ENCODE results near the gene CEP43. TPM values are rescaled to one million over a fixed set of nuclear protein-coding genes. Genes with fewer than 3 reads are reported as not detected.

Gene CEP43
- total and polyA plus RNA-seq, 10 of the 15 experiments (the other 5 are each of a cell fraction or from before 2014, with no cell fraction given): 7.7 to 49.9 (median 24.6) TPM

DNA sequence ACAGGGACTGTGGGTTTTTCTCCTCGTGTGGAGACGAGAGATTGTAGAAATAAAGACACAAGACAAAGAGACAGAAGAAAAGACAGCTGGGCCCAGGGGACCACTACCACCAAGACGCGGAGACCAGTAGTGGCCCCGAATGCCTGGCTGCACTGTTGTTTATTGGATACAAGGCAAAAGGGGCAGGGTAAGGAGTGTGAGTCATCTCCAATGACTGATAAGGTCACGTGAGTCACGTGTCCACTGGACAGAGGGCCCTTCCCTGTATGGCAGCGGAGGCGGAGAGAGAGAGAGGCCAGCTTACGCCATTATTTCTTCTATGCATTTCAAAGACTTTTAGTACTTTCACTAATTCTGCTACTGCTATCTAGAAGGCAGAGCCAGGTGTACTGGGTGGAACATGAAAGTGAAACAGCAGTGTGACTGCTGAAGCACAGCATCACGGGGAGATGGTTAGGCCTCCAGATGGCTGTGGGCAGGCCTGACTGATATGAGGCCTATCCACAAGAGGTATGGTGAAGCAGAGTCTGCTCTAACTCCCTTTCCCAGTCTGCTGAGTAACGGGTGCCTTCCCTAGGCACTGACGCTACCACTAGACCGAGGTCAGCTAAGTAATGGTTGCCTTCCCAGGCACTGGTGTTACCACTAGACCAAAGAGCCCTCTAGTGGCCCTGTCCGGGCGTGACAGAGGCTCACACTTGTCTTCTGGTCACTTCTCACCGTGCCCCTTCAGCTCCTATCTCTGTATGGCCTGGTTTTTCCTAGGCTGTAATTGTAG lies 48.1 kb upstream of the CEP43 start (continued):
- peak; percentile 91 for TF ChIP-seq SKIL (IDR thresholded peaks at IDR 0.05; ENCODE audit: low read depth, poor library complexity, severe bottlenecking)
- peak; percentile 84; the same call in 1 of the 2 replicates for TF ChIP-seq ZNF207 (IDR thresholded peaks at IDR 0.05; ENCODE audit: borderline replicate concordance)
- peak; percentile 30; the same call in 1 of the 3 replicates for TF ChIP-seq POU2F2 (IDR thresholded peaks at IDR 0.05; ENCODE audit: borderline replicate concordance, low read depth, low read length)
- peak; percentile 91; the same call in 1 of the 2 replicates for TF ChIP-seq BACH1 (IDR thresholded peaks at IDR 0.05; ENCODE audit: borderline replicate concordance)
- TF ChIP-seq CUX1 (IDR thresholded peaks at IDR 0.05; ENCODE audit: insufficient replicate concordance, low read depth, low read length): peak; percentile 25
- TF ChIP-seq, protein P1, sequence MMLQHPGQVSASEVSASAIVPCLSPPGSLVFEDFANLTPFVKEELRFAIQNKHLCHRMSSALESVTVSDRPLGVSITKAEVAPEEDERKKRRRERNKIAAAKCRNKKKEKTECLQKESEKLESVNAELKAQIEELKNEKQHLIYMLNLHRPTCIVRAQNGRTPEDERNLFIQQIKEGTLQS (IDR thresholded peaks at IDR 0.05; ENCODE audit: borderline replicate concordance, extremely low read depth, low read depth, low read length): peak; percentile 56; the same call in 1 of the 2 replicates
- TF ChIP-seq GATAD2B (conservative IDR thresholded peaks at IDR 0.05; ENCODE audit: low read depth): peak; percentile 43; the same call in 1 of the 2 replicates
- TF ChIP-seq EGR1 (IDR thresholded peaks at IDR 0.05; ENCODE audit: borderline replicate concordance in 1 of 2, low read depth in 2 of 2, low read length in 2 of 2): peak in 1 of 2 experiments; percentile 63; a peak in 1 of 3 replicates
- peak; percentile 76; the same call in 1 of the 2 replicates for TF ChIP-seq MTA2 (IDR thresholded peaks at IDR 0.05; ENCODE audit: low read depth)
- 0 out of 2 replicates have a peak, but pooled peaks have one; percentile 16 for TF ChIP-seq MEF2A (IDR thresholded peaks at IDR 0.05; ENCODE audit: insufficient read depth, low read depth, low read length)
- peak; percentile 75; the same call in 1 of the 2 replicates for TF ChIP-seq CBX5 (IDR thresholded peaks at IDR 0.05; ENCODE audit: low read depth)
- TF ChIP-seq IKZF2 (IDR thresholded peaks at IDR 0.05): peak; percentile 94
- TF ChIP-seq CHD2 (IDR thresholded peaks at IDR 0.05; ENCODE audit: borderline replicate concordance, low read depth, low read length): 0 out of 2 replicates have a peak, but pooled peaks have one; percentile 37
- TF ChIP-seq ATF2 (IDR thresholded peaks at IDR 0.05; ENCODE audit: low read length): peak; percentile 62
- TF ChIP-seq, protein P2, sequence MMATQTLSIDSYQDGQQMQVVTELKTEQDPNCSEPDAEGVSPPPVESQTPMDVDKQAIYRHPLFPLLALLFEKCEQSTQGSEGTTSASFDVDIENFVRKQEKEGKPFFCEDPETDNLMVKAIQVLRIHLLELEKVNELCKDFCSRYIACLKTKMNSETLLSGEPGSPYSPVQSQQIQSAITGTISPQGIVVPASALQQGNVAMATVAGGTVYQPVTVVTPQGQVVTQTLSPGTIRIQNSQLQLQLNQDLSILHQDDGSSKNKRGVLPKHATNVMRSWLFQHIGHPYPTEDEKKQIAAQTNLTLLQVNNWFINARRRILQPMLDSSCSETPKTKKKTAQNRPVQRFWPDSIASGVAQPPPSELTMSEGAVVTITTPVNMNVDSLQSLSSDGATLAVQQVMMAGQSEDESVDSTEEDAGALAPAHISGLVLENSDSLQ (IDR thresholded peaks at IDR 0.05): peak; percentile 43; the same call in 1 of the 2 replicates
- 0 out of 2 replicates have a peak, but pooled peaks have one; percentile 17 for TF ChIP-seq STAT1 (conservative IDR thresholded peaks at IDR 0.05)
- TF ChIP-seq IRF4 (IDR thresholded peaks at IDR 0.05; ENCODE audit: low read depth, low read length): peak; percentile 77
